GM06990 (cell line): ENCODE measurements around the gene HAVCR1.

Experiments
- DNase-seq: peaks from one replicate; pipeline ENCODE4 v3.0.0-alpha.2; 2011; ENCODE audit not compliant: insufficient read length; ENCODE audit errors: extremely low read depth
- H3K27me3 ChIP-seq: replicated peaks from 2 replicates; pipeline ENCODE4 v1.6.0; 2011; ENCODE audit warnings: low read length; ENCODE audit not compliant: control insufficient read depth, insufficient read depth
- H3K36me3 ChIP-seq: 2 replicates; pipeline ENCODE4 v1.5.1; 2011; ENCODE audit warnings: low read length; ENCODE audit not compliant: control insufficient read depth, insufficient read depth
- H3K4me3 ChIP-seq: replicated peaks from 2 replicates; pipeline ENCODE4 v1.5.1; 2011; ENCODE audit warnings: low read depth, mild to moderate bottlenecking, control low read depth, low read length
- TF ChIP-seq, protein P1 (sequence below): IDR thresholded peaks from 2 replicates; pipeline ENCODE4 v1.5.1; 2011; ENCODE audit warnings: low read length, control low read depth, mild to moderate bottlenecking, inconsistent platforms; ENCODE audit not compliant: insufficient read depth, poor library complexity, severe bottlenecking

Gene HAVCR1

GRCh38 chr5:157059093-157059539 is at the start of gene HAVCR1:
Gene HAVCR1, minus strand, starts transcription at chr5:157059116. Its CDS starts 1,173 bp downstream, at chr5:157057943.
- TF ChIP-seq, protein P1, sequence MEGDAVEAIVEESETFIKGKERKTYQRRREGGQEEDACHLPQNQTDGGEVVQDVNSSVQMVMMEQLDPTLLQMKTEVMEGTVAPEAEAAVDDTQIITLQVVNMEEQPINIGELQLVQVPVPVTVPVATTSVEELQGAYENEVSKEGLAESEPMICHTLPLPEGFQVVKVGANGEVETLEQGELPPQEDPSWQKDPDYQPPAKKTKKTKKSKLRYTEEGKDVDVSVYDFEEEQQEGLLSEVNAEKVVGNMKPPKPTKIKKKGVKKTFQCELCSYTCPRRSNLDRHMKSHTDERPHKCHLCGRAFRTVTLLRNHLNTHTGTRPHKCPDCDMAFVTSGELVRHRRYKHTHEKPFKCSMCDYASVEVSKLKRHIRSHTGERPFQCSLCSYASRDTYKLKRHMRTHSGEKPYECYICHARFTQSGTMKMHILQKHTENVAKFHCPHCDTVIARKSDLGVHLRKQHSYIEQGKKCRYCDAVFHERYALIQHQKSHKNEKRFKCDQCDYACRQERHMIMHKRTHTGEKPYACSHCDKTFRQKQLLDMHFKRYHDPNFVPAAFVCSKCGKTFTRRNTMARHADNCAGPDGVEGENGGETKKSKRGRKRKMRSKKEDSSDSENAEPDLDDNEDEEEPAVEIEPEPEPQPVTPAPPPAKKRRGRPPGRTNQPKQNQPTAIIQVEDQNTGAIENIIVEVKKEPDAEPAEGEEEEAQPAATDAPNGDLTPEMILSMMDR = no peak
- DNase-seq = no peak
- no peaks in the 10 kb centered on the region for H3K36me3 ChIP-seq
- H3K4me3 ChIP-seq = no peak within 1 kb of the TSS
- no peaks in the 10 kb centered on the region for H3K27me3 ChIP-seq

- TF ChIP-seq, protein P1 = no peak
- no peaks in the 10 kb centered on the region for H3K27me3 ChIP-seq
- no peak overlapping the region for H3K4me3 ChIP-seq
- DNase-seq = no peak
- no peaks in the 10 kb centered on the region for H3K36me3 ChIP-seq
These were observed 48.6 kb upstream of the HAVCR1 start for GRCh38 chr5:157107508-157107907.

DNA sequence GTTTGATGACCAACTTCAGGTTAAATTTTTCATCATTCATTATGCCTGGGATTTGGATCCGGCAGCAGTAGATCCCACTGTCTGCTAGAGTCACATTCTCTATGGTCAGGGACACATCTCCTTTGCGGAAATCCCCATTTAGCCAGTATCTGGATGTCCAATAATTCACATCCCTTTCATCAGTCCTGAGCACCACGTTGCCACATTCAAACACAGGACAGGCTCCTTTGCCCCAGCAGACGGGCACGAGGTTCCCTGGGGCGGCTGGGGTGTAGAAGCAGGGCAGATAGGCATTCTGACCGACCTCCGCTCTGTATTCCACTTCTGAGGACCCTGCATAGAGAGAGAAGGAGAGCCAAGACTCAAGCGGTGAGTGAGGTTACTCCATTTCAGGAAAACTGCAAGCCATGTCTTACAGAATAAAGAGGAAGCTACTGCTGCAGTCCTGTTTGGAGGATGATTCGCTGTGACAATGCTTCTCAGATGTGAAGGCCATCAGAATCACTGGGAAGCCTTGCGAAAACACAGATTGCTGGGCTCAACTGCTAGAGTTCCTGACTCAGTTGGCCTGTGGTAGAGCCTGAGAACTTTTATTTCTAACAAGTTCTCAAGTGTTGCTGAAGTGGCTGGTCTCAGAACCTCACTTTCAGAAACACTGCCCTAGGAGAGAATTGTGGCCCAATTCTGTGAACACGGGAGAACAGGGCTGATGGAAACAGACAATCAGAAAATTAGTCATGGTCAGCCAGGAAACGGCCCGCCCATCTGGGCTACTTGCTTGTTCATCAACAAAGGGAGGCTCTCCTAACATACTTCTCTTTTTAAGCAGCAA is 47.9 kb upstream of the HAVCR1 start:
- no peaks in the 10 kb centered on the region for H3K36me3 ChIP-seq
- H3K4me3 ChIP-seq = no peak overlapping the region
- H3K27me3 ChIP-seq = no peaks in the 10 kb centered on the region
- DNase-seq = no peak
- TF ChIP-seq, protein P1 = no peak

GRCh38 chr5:157100140-157100679 is 41.3 kb upstream of the HAVCR1 start:
- DNase-seq = no peak
- Histone ChIP-seq H3K36me3 (no peaks in the 10 kb centered on the region), H3K27me3 (no peaks in the 10 kb centered on the region), H3K4me3 (no peak overlapping the region)
- TF ChIP-seq, protein P1 = no peak

DNA sequence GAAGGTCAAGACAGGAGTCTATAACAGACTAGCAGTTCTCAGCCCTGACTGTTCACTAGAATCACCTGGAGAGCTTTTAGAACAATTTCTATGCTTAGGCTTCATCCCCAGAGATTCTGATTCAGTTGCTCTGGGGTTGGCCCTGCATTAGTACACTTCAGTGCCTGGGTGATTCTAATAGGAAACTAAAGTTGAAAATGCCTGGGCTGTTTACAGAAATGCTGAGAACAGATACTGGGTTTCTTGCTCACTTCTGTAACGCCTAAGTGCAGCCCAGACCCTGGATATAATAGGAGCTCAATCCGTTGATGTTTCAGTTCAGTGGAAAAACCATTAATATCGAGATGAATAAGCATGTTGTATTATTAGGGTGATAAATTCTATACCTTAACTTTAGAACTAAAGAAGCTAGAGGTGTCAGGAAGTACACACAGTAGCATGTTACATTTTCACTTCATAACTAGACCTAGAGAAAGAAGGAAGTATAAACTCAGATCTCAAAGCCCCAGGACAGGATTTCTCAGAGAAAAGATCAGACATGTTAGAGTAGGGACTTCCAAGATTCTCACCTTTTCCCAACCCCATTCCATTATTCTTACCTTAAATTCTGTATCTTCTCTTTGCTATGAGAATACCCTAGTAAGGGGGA is 29.6 kb upstream of the HAVCR1 start:
- Histone ChIP-seq H3K4me3 (no peak overlapping the region), H3K27me3 (no peaks in the 10 kb centered on the region), H3K36me3 (no peaks in the 10 kb centered on the region)
- DNase-seq = no peak
- TF ChIP-seq, protein P1 = no peak
